DMS53 (cell line): ENCODE measurements around the gene UBR4.
"Not testable (repeated sequence)": the region's sequence is repeated elsewhere in the genome, so short reads cannot be mapped to it uniquely, and the experiment has no call there.

ENCODE experiments used
- DNase-seq: peaks from one replicate; lab custom pipeline; 2025; lab: John Stamatoyannopoulos, UW

Gene UBR4

DNA sequence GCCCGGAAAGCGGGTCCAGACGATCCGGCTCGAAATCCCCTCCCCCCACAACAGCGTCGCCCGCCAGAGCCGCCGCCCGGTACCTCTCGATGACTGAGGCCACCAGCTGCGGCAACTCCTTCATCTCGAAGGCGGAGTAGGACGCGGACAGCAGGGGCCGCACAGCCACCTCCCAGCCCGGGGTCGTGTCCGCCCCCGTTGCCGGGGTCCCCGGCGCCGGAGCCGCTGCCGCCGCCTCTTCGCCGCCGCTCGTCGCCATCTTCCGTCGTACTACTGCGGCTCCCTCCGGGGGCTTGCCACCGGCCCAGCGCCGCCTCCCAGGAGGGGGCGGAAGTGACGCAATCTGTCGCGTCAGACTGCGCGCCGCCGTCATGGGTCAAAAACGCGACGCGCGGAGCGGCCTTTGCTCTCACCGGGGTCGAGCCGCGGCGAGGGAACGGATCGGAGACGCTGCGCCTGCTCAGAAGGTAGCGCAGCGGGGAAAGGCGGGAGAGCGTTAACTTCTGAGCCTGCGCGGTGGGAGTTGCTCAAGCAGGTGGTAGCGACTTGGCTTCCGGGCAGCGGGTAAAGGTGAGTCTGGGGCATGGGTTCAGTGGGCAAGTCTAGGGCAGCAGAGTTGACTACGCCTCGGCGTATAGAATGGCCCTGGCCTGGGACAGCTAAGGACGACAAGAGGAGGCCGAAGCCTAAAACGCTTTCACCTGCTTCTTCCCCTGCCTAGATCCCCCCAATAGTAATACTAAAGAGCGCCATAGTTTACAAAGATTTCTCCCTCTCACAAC, at the start of gene UBR4:
TSS of gene UBR4 (minus strand) at position 277 of the 782 bp plus-strand sequence. CDS start at position 259, 18 bp downstream.
- peak; percentile 99 for DNase-seq

DNA sequence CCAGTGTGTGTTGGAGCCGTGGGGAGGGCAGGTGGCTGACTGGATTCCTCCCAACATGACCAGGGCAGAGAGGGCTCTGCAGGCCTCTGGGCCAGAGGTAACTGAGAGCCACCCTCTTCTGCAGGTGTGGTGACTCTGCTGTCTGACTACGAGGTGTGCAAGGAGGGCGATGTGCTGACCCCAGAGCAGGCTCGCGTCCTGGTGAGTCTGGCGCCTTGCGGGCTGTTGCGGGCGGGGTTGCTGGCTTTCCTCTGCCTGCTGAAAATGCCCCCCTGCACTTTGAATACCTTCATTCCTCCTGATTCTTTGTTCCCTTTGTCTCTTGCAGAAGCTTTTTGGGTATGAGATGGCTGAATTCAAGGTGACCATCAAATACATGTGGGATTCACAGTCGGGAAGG, 48.3 kb upstream of the UBR4 start:
- DNase-seq = no peak

DNA sequence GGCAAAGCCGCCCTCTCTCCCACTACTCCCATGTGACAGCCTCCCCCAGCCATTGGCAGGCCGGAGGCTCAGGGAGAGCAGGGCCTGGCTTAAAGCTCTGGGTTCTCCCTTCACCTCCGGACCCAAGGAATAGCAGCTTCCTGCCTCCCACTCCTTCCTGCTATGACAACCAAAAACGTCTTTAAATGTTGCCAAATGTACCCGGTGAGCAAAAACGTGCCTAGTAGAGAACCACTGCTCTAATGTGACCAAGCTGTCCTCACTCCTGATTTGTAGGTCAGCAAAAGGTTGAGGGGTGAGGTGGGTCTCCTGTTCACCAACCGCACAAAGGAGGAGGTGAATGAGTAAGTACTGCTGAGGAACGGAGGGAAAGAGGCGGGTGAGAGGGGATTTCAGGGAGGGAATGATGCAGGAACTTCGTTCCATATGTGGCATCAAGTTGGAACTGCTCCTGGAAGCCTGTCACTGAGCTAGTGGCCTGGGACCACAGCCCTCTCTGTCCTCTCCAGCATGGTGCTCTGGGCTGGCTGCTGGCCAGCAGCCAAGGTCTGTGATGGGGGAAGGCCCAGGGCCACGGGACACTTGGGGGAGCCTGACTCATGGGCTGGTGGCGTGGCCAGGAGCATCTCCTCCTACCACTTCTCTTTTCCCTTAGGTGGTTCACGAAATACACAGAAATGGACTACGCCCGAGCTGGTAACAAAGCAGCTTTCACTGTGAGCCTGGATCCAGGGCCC, 47.3 kb upstream of the UBR4 start:
- peak; percentile 27 for DNase-seq

DNA sequence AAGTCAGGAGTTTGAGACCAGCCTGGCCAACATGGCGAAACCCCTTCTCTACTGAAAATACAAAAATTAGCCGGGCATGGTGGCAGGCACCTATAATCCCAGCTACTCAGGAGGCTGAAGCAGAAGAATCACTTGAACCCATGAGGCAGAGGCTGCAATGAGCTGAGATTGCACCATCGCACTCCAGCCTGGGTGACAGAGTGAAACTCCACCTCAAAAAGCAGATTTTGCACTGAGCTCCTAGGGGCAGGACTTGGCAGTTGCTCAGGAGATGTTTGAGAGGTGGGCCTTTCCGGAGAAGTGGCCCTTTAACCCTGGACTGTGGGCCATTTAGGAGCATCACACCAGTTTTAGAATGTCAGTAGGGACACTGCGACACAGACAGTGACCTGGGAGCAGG, 46.2 kb upstream of the UBR4 start:
- not testable (repeated sequence) for DNase-seq

DNA sequence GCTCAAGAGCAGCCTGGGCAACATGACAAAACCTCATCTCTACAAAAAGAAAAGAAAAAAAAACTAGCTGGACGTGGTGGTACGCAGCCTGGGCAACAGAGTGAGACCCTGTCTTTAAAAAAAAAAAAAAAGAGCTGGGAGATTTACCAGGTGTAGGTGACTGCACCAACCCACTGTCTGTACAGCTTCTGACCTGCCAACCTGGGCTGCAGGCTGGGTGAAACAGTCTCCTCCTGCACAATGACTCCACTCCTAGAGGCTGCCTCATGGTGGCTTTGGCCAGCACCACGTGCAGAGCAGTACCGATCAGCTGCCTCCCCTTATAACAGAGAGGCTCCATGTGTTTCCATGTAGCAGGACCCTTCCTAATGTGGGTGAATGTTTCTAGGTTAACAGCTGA, 45.2 kb upstream of the UBR4 start:
- no peak for DNase-seq

DNA sequence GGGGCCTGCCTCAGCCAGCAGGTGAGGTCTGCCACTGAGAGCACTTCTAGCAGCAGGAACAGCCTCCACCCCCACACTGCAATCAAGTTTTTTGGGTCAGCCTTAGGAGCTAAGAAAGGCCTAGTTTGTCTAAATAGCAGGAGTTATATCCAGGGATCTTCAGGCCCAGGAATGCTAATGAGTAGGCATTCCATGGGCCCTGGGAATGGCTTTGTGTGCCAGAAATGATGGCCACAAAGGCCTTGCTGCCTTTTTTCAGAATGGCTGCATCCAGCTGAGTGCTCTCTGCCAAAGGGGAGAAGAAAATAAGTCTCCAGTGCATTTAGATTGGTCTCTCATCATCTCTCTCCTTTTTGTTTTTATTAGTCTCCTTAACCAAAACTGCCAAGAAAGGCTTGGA, 44.4 kb upstream of the UBR4 start:
- DNase-seq = no peak

DNA sequence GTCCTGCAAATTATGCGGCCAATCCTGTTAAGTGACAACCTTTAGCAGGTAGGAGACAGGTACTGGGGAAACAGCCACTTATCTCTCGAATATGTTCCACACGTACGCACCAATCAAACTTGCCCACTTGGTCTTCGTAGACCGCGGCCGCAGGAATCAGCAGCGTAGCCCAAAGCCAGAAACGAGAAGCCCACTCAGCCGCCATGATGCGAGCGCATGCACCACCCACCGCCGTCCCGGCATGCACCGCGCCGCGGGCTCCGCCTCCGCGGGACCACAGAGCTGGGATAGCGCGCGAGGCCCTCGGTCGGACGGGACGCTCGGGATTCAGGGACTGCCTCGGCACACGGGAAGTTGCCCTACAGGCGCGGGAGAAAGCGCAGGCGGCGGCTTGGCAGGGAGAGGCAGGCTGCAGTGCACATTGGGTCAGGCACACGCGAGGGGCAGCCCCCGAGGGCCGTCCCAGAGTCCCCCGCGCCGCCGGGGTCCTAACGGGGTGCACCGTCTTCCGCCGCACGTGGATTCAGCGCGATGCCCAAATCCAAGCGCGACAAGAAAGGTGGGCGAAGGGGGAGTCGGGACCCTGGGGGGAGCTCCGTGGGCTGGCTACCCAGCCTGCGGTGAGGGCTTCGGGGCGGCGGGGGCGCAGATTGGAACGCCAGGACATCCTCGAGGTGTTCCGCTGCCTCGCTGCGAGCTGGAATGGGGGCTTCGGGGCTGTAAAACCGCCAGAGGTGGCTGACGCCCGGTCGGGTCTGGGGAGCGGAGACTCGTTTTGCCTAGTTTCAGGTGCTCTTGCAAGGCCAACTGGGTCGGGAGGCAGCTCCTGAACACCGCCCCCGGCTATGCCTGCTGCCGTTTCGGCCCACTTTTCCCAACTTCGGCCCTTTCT, 41.5 kb upstream of the UBR4 start, which contains the start of the genes EMC1 and MRTO4:
TSS of gene EMC1 (minus strand) at position 220 of the 892 bp plus-strand sequence. CDS start at position 205, 15 bp downstream.
TSS of gene MRTO4 (plus strand) at position 501 of the 892 bp plus-strand sequence. CDS start at position 532, 31 bp downstream.
- DNase-seq = peak; percentile 93

DNA sequence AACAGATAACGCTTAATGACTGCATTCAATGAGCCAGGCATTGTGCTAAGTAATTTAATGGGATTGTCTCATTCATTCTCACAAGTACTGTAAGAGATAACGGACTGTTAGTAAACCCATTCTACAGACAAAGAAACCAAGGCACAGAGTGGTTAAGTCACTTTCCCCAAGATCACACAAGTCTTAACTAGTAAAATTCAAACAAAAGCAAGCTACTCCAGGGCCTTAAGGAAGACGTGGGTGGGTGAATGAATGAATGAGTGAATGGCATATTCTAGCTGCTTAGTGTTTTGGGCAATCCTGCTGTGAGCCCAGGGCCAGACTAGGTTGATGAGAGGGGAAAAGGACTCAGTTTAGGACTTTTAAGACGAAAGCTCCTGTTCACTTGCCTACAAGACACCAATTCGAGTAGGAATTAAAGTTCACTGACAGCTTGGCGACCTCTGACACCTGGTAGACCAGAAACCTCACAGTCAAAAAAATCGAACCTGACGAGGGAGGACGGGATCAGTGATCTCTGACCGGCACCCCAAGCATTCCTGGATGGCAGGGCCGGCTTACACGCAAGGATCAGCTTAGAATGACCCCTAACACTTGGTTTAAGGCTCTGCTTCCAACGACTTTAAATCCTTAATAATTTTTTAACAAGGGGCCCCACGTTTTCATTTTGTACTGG, 40.7 kb upstream of the UBR4 start:
- DNase-seq = peak; percentile 49

DNA sequence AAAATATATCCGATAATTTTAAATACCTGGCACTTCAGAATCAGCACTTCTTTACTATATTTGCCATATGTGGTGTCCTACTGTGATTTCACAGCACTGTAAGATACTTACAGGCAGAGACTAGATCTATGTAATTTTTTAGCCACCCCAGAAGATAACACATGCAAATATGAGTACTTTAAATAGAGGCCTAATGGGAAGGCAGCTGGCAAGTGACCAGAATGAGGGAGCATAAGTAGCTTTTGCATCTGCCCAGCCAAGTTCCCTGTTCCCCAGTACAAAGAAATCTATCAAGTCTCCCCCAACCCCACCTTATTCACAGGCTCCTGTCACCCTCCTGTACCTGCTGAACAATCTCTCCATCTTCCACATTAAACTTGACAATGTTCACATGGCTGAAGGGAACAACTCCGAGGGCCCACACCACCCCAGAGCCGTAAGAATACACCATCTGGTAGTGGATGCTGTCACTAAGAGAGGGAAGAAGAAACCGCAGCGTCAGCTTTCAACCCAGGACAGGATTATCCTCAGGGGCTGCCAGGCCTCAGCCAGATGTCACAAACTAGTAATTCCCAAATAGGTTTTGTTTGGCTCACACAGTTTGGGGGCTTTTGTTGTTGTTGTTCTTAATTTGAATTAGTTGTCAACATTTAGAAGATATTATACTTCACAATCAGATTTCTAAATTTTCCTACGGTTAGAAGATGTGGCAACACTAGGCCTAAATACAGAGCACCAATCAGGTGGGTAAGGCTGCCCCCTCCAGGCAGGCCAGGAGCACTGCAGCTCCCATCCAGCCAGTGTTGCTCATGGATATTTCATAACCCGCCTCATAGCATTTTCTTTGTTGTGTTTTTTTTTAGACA, 30.8 kb upstream of the UBR4 start:
- peak; percentile 78 for DNase-seq

DNA sequence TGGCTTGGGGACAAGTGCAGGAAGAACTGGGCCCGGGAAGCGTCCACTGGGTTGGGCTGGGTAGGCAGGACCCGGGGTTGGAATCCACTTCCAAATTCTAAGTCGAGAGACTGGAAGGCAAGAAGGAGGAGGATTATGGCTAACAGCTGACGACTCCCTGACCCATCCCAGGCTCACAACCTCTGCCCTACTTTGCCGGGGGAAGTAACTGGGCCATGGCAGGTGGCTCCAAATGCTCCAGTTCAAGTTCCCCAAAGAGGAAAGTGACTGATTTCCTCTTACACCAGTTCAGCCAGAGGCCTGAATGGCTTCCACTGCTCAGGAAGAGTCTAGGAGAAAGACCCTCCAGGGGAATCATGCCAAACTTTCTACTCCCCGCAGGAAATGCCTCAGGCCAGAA, 29.8 kb upstream of the UBR4 start:
- DNase-seq = no peak

DNA sequence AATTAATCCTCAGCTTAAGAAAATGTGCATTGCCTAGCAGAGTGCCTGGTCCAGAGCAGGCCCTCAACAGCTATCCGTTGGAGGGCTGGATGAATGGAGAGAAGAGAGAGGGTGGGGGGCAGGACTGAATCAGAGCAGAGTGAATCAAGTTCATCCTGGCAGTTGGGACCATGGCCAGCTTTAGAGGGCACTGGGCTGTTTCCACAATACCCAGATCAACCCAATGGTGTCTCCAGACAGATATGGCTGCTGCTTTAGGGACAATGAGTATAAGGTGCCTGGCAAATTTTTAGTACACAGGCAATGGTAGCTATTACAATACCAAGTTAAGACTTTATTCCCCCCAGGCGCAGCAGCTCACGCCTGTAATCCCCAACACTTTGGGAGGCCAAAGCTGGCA, 24.2 kb upstream of the UBR4 start:
- no peak for DNase-seq

DNA sequence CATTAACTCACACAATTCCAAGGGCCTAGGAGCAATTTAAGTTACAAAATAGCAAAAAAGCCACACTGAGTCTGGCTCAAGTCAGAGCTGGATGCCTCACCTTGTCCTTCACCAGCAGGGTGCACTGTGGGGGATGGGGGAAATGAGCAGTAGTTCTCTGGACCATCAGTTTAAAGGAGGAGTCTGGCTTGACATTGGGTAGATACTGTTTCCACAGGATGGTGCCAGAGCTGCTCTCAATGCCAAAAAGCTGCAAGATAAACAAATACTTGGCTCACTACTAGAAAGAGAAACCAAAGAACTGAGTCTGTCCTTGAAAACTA, 22.4 kb upstream of the UBR4 start:
- peak; percentile 18 for DNase-seq

DNA sequence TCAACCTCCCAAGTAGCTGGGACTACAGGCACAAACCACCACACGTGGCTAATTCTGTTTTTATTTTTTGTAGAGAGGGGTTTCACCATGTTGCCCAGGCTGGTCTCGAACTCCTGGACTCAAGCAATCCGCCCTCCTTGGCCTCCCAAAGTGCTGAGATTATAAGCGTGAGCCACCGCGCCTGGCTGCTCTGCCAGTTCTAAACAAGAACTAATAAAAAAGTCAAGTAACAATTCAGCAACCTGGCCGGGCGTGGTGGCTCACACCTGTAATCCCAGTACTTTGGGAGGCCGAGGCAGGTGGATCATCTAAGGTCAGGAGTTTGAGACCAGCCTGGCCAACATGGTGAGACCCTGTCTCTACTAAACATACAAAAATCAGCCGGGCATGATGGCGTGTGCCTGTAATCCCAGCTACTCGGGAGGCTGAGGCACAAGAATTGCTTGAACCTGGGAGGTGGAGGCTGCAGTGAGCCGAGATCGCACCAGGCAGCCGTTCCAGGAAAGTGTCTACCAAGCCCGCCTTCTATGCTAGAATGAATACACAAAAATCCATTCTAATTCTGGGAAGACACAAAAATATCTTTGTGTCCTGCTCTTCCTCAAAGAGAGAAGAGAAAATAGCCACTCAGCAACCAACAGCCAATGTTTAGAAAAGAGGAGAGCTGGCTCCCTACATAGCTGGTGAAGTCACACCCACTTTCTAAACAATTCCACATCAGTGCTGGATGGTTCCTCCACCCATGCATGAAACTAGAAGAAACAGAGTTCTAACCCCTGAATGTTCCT, 21.9 kb upstream of the UBR4 start:
- DNase-seq = not testable (repeated sequence)

DNA sequence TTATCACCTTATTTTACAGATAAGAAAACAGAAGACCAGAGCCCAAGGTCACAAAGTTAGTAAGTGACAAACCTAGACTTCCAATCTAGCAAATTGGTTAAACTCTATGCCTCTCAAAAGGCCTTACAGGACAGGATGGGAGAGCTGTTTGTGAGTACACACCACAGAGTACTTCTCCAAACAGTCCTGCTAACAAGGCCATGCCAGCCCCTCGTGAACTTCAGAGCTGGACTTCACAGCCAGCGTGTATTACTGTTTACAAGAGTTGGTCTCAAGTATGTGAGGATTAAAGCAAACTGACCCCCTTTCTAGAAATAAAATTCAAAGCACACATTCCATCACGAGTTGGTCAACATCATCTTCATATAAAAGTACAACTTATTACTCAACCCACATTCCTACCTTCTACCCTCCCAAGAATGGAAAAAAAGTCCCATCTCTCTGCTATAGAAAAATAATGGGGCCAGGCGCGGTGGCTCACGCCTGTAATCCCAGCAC, 19.8 kb upstream of the UBR4 start:
- DNase-seq = no peak

DNA sequence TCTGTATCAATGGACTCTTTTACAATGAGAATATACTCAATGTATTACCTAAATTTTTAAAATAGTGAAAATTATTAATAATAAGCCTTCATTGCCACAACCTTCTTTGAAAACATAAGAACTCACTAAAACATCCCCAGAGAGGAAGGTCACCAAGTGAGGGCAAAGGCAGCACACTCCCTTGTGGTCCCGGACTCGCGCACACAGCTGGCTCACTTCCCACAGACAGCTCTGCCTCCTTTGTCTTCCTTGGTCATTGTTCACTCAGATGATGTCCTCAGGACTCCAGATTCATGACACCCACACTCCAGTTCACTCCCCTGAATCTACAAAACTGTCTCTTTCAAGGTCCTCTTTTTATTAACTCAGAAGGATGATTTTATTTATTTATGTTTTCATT, 19.2 kb upstream of the UBR4 start:
- DNase-seq = peak; percentile 34

DNA sequence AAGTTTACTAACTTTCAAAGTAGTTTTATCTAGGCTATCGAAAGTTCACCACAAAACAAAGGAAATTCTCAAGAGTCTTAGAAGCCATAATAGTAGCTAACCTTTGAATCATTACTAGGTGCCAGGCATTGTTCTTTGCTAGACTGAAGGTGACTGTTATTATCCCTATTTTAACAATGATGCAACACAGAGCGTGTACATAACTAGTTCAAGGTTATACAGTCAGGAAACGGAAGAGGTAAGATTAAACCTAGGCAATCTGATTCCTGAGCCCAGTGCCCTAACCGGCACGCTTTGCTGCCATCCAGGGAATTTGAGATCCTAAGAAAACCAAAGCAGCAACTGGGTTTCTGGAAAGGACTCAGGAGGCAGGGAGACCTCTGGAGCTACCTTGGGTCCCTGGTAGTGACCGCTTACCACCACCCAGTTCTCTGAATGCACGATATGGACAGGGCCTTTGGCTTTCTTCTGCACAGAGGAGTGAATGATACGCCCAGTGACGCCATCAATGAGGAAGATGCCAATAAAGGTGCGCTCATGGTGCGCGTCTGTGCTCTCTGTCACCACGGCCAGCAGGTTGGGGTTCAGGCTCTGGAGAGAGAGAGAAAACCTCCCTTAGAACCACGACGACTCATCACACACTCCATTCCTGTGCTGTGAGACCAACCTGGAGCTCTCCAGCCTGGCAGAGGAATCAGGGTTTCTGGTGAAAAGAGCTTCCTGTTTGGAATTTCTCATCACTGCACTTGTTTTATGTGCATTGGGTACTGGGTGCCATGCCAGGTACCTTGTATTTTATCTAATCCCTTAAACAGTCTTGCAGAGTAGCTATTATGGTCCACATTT, 13.1 kb upstream of the UBR4 start:
- no peak for DNase-seq

DNA sequence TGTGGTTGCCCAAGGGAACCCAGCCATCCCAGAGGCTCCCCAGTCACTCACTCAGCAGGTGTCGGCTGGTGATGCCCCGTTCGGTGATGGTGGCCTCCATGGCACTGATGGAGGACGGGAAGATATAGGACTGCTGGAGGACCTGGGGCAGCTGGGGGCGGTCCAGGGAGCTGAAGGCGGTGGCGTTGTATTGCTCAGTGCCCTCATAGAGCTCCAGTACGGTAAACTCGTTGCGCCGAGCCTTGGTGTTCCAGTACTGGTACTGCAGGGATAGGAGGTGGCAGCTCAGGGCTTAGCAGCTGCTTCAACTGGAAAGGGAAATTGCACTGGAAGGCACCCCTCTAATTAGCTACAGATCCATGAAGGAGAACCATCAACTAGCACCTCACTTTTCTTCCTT, 12.5 kb upstream of the UBR4 start:
- DNase-seq = no peak

DNA sequence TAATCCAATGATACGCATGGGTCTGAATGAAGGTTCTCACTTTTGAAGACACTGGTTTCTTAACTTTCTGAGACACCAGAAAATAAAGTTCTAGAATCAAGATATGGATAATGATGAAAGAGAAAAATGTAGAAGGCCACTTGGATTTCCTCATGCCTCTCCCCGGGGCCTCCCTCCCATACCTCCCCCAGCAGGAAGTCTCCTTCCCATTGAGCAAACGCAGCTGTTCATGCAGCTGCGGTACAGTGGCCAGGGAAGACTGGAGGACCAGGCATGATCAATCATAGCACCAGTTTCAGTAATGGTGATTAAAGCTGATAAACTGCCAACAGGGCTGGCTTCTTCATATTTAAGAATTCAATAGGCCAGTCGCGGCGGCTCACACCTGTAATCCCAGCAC, 10.9 kb upstream of the UBR4 start:
- DNase-seq = peak; percentile 72
